ENCODE measurements around the gene TSR3.

The TSR3 gene

DNA sequence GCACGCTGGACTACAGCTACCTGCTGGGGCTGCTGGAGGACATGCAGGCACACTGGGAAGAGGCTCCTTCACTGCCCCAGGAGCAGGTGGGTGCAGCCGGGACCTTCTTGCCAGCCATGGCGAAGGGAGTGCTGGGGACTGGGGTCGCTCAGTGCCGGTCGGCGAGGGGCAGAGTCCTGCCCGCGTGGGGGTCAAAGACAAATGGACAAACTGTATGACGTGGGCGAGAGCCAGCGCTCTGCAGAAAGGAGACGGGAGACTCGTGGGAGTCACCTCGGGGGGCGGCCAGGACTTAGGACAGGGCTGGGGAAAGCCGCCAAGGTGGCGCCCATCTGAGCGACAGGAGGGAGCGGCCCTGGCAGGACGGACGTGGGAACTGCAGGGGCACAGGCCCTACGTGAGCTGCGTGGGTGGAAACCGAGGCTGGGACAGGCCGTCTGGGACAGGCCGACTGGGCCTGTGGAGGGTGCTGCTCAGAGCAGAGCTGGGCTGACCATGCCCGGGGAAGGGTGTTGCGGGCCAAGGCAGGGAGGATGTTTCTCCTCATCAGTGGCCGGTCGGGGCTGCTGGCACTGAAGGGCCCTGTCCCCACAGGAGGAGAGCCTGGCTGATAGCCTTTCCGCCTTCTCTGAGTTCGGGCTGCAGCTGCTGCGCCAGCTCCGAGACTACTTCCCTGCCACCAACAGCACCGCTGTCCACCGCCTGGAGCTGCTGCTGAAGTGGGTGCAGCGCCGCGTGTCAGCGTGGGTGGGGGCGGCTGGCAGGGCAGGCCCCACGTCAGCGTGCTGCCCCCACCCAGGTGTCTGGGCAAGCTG lies 8.0 kb downstream of the TSR3 start:
- no peak for DNase-seq (ENCODE audit: low spot score in 2 of 2)
- Histone ChIP-seq H3K4me3 (peak overlapping the region; percentile 24), H3K4me1 (peaks cover 7% of the 10 kb centered on the region; the same call in 1 of the 2 replicates), H3K9me3 (no peaks in the 10 kb centered on the region), H3K36me3 (replicated peaks) (peaks cover 5% of the 10 kb centered on the region), H3K27me3 (ENCODE audit: low read depth) (peaks cover 6% of the 10 kb centered on the region; the same call in 1 of the 2 replicates)
- in situ Hi-C loops (cut with MboI; ENCODE audit: low sequenced_read_pairs) = no loop called here

DNA sequence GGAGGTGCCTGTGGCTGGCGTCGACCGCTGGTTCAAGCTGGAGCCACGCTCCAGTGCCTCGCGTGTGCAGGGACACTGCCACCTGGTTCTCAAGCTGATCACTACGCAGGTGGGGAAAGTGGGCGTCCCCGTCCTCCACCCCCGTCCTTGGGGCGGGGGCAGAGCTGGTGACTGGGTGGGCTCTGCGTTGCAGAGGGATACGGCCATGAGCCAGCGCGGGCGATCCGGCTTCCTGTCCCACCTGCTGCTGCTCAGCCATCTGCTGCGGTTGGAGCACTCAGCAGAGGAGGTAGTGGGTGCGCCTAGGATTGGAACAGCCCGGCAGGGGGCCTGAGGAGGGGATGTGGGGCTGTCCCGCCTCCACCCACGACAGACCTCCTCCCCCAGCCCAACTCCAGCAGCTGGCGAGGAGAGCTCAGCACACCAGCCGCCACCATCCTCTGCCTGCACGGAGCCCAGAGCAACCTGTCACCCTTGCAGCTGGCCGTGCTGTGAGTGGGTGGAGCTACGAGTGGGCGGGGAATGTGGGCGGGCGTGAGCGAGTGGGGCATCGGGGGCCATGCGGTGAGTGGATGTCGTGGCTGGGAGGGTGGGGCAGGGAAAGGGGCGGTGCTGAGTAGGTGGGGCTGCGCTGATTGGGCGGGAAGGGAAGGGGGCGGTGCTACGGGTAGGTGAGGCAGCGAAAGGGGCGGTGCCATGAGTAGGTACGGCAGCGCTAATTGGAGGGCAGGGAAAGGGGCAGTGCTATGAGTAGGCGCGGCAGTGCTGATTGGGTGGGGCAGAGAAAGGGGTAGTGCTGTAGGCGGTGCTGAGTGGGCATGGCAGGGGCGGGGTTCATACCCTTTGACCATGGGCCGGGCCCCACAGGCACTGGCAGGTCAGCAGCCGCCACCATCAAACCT lies 8.9 kb downstream of the TSR3 start:
- in situ Hi-C loops (cut with MboI; ENCODE audit: low sequenced_read_pairs) = no loop called here
- Histone ChIP-seq H3K4me1 (peaks cover 7% of the 10 kb centered on the region; the same call in 1 of the 2 replicates), H3K9me3 (no peaks in the 10 kb centered on the region), H3K4me3 (peak overlapping the region; percentile 24), H3K36me3 (replicated peaks) (no peaks in the 10 kb centered on the region), H3K27me3 (ENCODE audit: low read depth) (peaks cover 10% of the 10 kb centered on the region; the same call in 1 of the 2 replicates)
- peak; percentile 98 to 100 for DNase-seq (ENCODE audit: low spot score in 2 of 2)

DNA sequence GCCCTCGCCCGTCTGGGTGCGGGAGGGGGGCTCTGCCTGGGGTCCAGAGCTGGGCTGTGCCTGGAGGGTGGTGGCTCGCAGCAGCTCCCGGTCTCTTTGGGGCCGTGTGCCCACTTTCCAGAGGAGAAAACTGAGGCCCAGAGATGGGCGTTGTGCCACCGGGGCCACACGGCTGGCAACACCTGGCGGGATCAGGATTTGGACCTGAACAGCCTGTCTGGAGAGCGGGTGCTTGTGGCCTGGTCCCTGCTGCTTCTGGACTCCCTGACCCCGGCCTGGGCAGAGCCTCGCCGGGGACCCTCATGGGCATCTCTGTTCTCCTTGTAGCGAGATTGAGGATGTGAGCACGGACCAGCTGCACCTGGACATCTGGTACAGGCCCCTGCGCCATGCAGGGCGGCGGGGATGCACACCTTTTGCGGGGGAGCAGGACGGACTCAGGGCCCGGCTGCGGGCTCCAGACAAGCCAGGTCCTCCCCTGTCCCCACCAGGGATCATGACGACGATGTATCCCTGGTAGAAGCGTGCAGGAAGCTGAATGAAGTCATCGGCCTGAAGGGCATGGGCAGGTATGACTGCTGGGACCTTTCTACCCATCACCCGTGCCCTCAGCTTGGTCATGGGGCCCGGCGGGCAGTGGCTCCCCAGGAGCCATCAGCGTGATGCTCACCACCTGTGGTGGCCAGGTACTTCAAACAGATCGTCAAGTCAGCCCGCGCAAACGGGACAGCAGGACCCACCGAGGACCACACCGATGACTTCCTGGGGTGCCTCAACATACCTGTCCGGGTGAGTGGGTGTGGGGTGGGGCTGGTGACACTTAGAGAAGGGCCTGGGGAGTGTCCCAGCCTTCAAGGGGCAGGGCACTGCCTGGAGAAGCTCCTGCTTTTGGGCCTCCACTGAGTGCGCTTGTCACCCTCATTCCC lies 9.9 kb downstream of the TSR3 start:
- Histone ChIP-seq H3K27me3 (ENCODE audit: low read depth) (peaks cover 16% of the 10 kb centered on the region), H3K4me1 (peaks cover 7% of the 10 kb centered on the region; the same call in 1 of the 2 replicates), H3K36me3 (replicated peaks) (no peaks in the 10 kb centered on the region), H3K9me3 (no peaks in the 10 kb centered on the region), H3K4me3 (no peak overlapping the region)
- in situ Hi-C loops (cut with MboI; ENCODE audit: low sequenced_read_pairs) = no loop called here
- no peak for DNase-seq (ENCODE audit: low spot score in 2 of 2)

DNA sequence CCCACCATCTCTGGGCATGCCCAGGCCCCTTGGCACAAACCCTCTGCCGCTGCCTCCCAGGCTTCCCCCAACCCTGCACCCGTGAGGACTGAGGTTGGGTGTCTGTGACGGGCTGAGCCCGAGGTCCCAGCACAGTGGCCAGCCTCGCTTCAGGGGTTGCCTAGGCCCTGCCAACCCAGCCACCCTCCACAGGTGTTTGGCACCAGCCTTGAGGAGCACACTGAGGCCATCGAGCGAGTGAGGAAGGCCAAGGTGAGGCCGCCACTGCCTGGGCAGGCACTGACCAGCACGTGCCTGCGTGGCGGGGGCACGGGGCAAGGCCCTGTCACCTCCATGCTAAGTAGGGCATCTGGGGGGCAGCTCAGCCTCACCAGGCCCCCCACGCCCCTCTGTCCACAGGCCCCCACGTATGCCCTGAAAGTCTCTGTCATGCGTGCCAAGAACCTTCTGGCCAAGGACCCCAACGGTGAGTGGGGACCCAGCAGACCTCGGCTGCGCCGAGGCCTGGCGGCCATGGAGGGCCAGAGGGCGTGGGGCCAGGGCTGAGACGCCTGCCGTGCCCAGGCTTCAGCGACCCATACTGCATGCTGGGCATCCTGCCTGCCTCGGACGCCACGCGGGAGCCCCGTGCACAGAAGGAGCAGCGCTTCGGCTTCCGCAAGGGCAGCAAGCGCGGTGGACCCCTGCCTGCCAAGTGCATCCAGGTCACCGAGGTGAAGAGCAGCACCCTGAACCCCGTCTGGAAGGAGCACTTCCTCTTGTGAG lies 10.8 kb downstream of the TSR3 start:
- H3K9me3 ChIP-seq = no peaks in the 10 kb centered on the region
- peaks cover 7% of the 10 kb centered on the region; the same call in 1 of the 2 replicates for H3K4me1 ChIP-seq
- H3K4me3 ChIP-seq = no peak overlapping the region
- no peaks in the 10 kb centered on the region for H3K36me3 ChIP-seq (replicated peaks)
- DNase-seq (ENCODE audit: low spot score in 2 of 2) = no peak
- H3K27me3 ChIP-seq (ENCODE audit: low read depth) = peaks cover 25% of the 10 kb centered on the region
- in situ Hi-C loops (cut with MboI; ENCODE audit: low sequenced_read_pairs) = no loop called here

- Histone ChIP-seq H3K4me3 (no peak overlapping the region), H3K4me1 (peaks cover 7% of the 10 kb centered on the region; the same call in 1 of the 2 replicates), H3K9me3 (no peaks in the 10 kb centered on the region), H3K36me3 (replicated peaks) (no peaks in the 10 kb centered on the region), H3K27me3 (ENCODE audit: low read depth) (peaks cover 43% of the 10 kb centered on the region)
- no peak for DNase-seq (ENCODE audit: low spot score in 2 of 2)
- in situ Hi-C loops (cut with MboI; ENCODE audit: low sequenced_read_pairs) = no loop called here
Observed at GRCh38 chr16:1338855-1339675, 12.6 kb downstream of the TSR3 start.

DNA sequence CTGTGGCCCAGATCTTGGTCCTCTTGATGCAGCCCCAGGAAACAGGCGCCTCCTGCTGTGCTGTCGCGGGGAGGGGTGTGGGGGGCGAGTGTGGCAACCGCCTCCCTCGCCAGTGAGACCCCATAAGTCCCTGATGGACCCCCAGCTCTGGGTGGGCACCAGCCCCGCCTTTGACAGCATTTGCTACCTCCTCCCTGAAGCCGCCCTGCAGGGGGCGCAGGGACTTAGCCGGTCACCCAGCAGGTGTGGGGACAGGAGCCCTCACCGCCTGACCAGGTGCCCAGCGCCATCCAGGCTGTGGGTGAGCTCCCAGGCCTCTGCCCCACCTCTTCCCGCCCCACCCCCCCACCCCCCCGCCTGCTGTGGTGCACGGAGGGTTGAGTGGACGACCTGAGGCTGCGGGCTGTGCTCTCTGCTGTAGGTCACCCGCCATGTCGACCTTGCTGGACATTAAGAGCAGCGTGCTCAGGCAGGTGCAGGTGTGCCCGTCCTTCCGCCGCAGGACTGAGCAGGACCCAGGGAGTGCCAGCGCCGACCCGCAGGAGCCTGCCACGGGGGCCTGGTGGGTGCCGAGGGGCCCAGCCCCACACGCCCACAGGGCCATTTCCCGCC lies 13.5 kb downstream of the TSR3 start:
- peaks cover 4% of the 10 kb centered on the region; the same call in 1 of the 2 replicates for H3K4me1 ChIP-seq
- no peak overlapping the region for H3K4me3 ChIP-seq
- in situ Hi-C loops (cut with MboI; ENCODE audit: low sequenced_read_pairs) = no loop called here
- H3K9me3 ChIP-seq = no peaks in the 10 kb centered on the region
- DNase-seq (ENCODE audit: low spot score in 2 of 2) = peak in 1 of 2 experiments; percentile 77
- H3K36me3 ChIP-seq (replicated peaks) = no peaks in the 10 kb centered on the region
- H3K27me3 ChIP-seq (ENCODE audit: low read depth) = peaks cover 50% of the 10 kb centered on the region

GRCh38 chr16:1337486-1337885 lies 14.2 kb downstream of the TSR3 start:
- in situ Hi-C loops (cut with MboI; ENCODE audit: low sequenced_read_pairs) = no loop called here
- peaks cover 57% of the 10 kb centered on the region for H3K27me3 ChIP-seq (ENCODE audit: low read depth)
- no peaks in the 10 kb centered on the region for H3K36me3 ChIP-seq (replicated peaks)
- no peaks in the 10 kb centered on the region for H3K9me3 ChIP-seq
- no peak overlapping the region for H3K4me3 ChIP-seq
- no peak for DNase-seq (ENCODE audit: low spot score in 2 of 2)
- H3K4me1 ChIP-seq = peaks cover 2% of the 10 kb centered on the region; the same call in 1 of the 2 replicates

- H3K27me3 ChIP-seq (ENCODE audit: low read depth) = peaks cover 66% of the 10 kb centered on the region
- no peak overlapping the region for H3K4me3 ChIP-seq
- no peaks in the 10 kb centered on the region for H3K9me3 ChIP-seq
- no peak for DNase-seq (ENCODE audit: low spot score in 2 of 2)
- H3K36me3 ChIP-seq (replicated peaks) = no peaks in the 10 kb centered on the region
- in situ Hi-C loops (cut with MboI; ENCODE audit: low sequenced_read_pairs) = no loop called here
- H3K4me1 ChIP-seq = no peaks in the 10 kb centered on the region
Observed at GRCh38 chr16:1336619-1337018, 15.1 kb downstream of the TSR3 start.

GRCh38 chr16:1335996-1336395 lies 15.7 kb downstream of the TSR3 start:
- Histone ChIP-seq H3K9me3 (no peaks in the 10 kb centered on the region), H3K27me3 (ENCODE audit: low read depth) (peaks cover 68% of the 10 kb centered on the region), H3K4me1 (no peaks in the 10 kb centered on the region), H3K36me3 (replicated peaks) (no peaks in the 10 kb centered on the region), H3K4me3 (no peak overlapping the region)
- in situ Hi-C loops (cut with MboI; ENCODE audit: low sequenced_read_pairs) = no loop called here
- DNase-seq (ENCODE audit: low spot score in 2 of 2) = no peak

DNA sequence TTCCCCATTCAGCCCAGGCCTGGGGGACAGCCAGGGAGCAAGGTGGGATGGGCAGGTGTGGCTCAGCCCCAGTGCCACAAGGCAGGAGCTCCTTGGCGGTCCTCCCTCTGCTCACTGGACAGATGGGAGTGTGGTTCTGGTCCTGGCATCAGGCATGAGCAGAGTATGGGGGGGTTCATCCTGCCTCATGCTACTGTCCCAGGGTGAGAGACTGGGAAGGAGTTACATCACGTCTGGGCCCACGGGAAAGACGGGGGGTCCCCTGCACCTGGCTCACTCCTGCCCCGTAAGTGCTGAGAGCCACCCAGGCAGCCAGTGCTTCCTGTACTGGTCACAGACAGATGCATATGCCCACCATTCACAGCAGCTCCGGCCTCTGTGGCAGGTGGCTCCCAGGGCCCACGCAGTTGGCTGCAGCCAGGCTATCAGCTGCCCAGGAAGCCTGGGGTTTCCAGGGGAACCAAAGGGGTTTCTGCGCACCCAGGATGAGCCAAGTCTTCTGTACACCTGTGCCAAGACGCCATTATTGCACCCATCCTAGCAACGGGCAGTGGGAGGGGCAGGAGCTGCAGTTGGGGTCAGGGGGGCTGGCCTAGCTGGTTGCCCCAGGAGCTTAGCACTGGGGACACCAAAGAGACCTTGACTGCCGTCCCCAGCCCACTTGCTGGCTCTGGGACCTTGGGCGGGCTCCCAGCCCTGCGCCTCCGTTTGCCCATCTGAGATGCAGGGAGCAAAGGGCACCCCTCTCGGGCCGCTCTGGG lies 16.3 kb downstream of the TSR3 start:
- H3K36me3 ChIP-seq (replicated peaks) = no peaks in the 10 kb centered on the region
- no peaks in the 10 kb centered on the region for H3K4me1 ChIP-seq
- H3K27me3 ChIP-seq (ENCODE audit: low read depth) = peaks cover 68% of the 10 kb centered on the region
- in situ Hi-C loops (cut with MboI; ENCODE audit: low sequenced_read_pairs) = no loop called here
- peaks cover 2% of the 10 kb centered on the region; the same call in 1 of the 2 replicates for H3K9me3 ChIP-seq
- no peak overlapping the region for H3K4me3 ChIP-seq
- DNase-seq (ENCODE audit: low spot score in 2 of 2) = no peak

GRCh38 chr16:1334739-1335138 lies 16.9 kb downstream of the TSR3 start:
- Histone ChIP-seq H3K9me3 (peaks cover 5% of the 10 kb centered on the region; the same call in 1 of the 2 replicates), H3K4me1 (no peaks in the 10 kb centered on the region), H3K36me3 (replicated peaks) (no peaks in the 10 kb centered on the region), H3K27me3 (ENCODE audit: low read depth) (peaks cover 68% of the 10 kb centered on the region), H3K4me3 (no peak overlapping the region)
- DNase-seq (ENCODE audit: low spot score in 2 of 2) = no peak
- in situ Hi-C loops (cut with MboI; ENCODE audit: low sequenced_read_pairs) = no loop called here

Data from HAP-1 (cell line).